Upper lobe of left lung (tissue), 6 donors: ENCODE data around the gene USP10. TPM values are rescaled to one million over a fixed set of nuclear protein-coding genes. Genes with fewer than 3 reads are reported as not detected.

Experiments
- ATAC-seq, 2 donors: fragments of 200-7000 bp; cut with Tn5 transposase; one replicate each; pipeline ENCODE4 v1.9.1; 2022; ENCODE audit warnings: mild to moderate bottlenecking in 2 of 2, moderate library complexity in 2 of 2; ENCODE audit not compliant: low FRiP score in 2 of 2
- DNase-seq, 2 donors: peaks; one replicate each; pipeline ENCODE4 v3.0.0-alpha.2; 2019 to 2020
- H3K27ac ChIP-seq, 4 donors: fragments of 200-600 bp; sonication (generic); one replicate each; pipeline ENCODE4 v1.5.1; 2016 to 2019
- H3K27me3 ChIP-seq, 4 donors: fragments of 200-600 bp; sonication (generic); one replicate each; pipeline ENCODE4 v1.5.1; 2017 to 2019
- H3K36me3 ChIP-seq, 4 donors: fragments of 200-600 bp; sonication (generic); one replicate each; pipeline ENCODE4 v1.5.1; 2016 to 2019
- H3K4me1 ChIP-seq, 4 donors: fragments of 200-600 bp; sonication (generic); one replicate each; pipeline ENCODE4 v1.5.1; 2018 to 2019
- H3K4me3 ChIP-seq, 4 donors: fragments of 200-600 bp; sonication (generic); one replicate each; pipeline ENCODE4 v1.5.1; 2017 to 2019; ENCODE audit warnings: mild to moderate bottlenecking in 2 of 4, moderate library complexity in 1 of 4
- H3K9me3 ChIP-seq, 4 donors: fragments of 200-600 bp; sonication (generic); one replicate each; pipeline ENCODE4 v1.5.1; 2018 to 2019
- CTCF ChIP-seq, 6 experiments: fragments of 450-650 bp in 4 of 6; fragments of 200-600 bp in 2 of 6; sonication (generic) in 2 of 6; IDR thresholded peaks; one replicate each; pipeline ENCODE4 v1.5.1; 2016 to 2019; ENCODE audit warnings: antibody characterized with exemption in 6 of 6
- EP300 ChIP-seq, 4 donors: sonication (generic); formaldehyde crosslinking; IDR thresholded peaks; one replicate each; pipeline ENCODE4 v1.5.1; 2017; ENCODE audit warnings: antibody characterized with exemption in 4 of 4, control low read depth in 2 of 4
- POLR2A ChIP-seq, 4 donors: fragments of 450-650 bp; IDR thresholded peaks; one replicate each; pipeline ENCODE4 v1.5.1; 2016 to 2017; ENCODE audit warnings: antibody characterized with exemption in 4 of 4, mild to moderate bottlenecking in 2 of 4
- POLR2AphosphoS5 ChIP-seq, 2 donors: sonication (generic); formaldehyde crosslinking; IDR thresholded peaks; one replicate each; pipeline ENCODE4 v1.5.1; 2017; ENCODE audit warnings: antibody characterized with exemption in 2 of 2
- WGBS, 2 donors: methylation state at CpG; one replicate each; pipeline ENCODE4 v1.1.5; 2017 to 2018; 5-methylcytosine and 5-hydroxymethylcytosine counted together
- total RNA-seq, 6 donors: library from RNA; depleted of rRNA in 4 of 6; stranded (reverse); fragments of >200 nt in 4 of 6; gene quantifications; one replicate each; pipeline versions ENCODE4 v1.1.0 to v1.2.1, GENCODE V29; 2016 to 2021
- donor health status: DM: no; HTN: no; CAD: no; lungs with moderate emphysema.
- donor health status: DM: no; HTN: yes; CAD: no; lungs with severe emphysema.

Gene USP10
- total RNA-seq, 6 donors from 2014 or later: 40.9 to 64.7 (median 51.5) TPM

- H3K4me3 ChIP-seq: no peak overlapping the region
- H3K27me3 ChIP-seq: no peaks in the 10 kb centered on the region
- no peaks in the 10 kb centered on the region for H3K9me3 ChIP-seq
- H3K27ac ChIP-seq: no peak overlapping the region
- H3K4me1 ChIP-seq: peaks cover 13 to 41% (median 23%) of the 10 kb centered on the region in 4 donors
- ATAC-seq (no peak), DNase-seq (no peak)
- WGBS, 2 donors: 74 to 75% methylated on average over 3 of the region's 3 CpGs
- H3K36me3 ChIP-seq: no peaks in the 10 kb centered on the region
- TF ChIP-seq CTCF (IDR thresholded peaks at IDR 0.05) (no peak), EP300 (IDR thresholded peaks at IDR 0.05) (no peak), POLR2A (IDR thresholded peaks at IDR 0.05) (no peak), POLR2AphosphoS5 (IDR thresholded peaks at IDR 0.05) (no peak)
Measured at GRCh38 chr16:84715424-84715823, 15.6 kb downstream of the USP10 start.

DNA sequence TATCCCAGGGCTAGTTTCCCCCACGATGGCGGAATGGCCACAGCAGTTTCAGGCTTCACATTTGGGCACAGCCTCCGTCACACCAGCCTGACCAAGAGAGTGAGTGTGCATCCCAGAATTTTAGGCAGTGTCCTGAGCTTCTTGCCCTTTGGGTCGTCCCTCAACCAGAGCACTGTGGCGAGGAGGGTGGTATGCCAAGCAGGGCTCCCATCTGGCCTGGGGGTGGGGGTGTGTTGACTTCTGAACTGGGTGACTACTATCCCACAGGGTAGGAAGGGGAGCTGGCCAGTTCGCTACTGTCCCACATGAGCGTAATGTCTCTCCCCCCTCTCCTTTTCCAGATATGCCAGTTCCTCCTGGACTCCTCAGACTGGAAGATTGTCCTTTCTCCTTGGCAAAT is 16.1 kb downstream of the USP10 start:
- 95% methylated on average over 7 of the region's 7 CpGs for WGBS, 2 donors

DNA sequence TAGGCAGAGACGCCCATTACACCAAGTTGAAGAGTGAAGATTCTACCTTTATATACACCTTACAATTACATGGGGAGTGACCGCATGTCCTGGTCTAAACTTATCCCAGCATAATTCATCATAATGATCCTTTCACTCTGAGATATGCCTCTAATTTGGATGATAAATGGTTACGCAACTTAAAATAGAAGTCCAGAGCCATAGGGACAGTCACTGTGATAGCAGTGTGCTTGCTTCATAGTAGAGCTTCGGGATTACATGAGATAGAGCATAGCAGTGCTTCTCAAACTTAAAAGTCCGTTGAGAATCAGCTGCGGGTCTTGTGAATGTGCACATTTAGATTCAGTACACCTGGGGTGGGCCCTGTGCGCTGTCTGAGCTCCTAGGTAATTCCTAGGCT is 16.9 kb downstream of the USP10 start:
- H3K27me3 ChIP-seq: no peaks in the 10 kb centered on the region
- ATAC-seq (no peak), DNase-seq (no peak)
- peaks cover 13 to 41% (median 23%) of the 10 kb centered on the region in 4 donors for H3K4me1 ChIP-seq
- no peak overlapping the region for H3K4me3 ChIP-seq
- WGBS, 2 donors: 80 to 81% methylated on average over 7 of the region's 7 CpGs
- TF ChIP-seq EP300 (IDR thresholded peaks at IDR 0.05) (no peak), POLR2AphosphoS5 (IDR thresholded peaks at IDR 0.05) (no peak), POLR2A (IDR thresholded peaks at IDR 0.05) (no peak), CTCF (IDR thresholded peaks at IDR 0.05) (no peak)
- H3K9me3 ChIP-seq: no peaks in the 10 kb centered on the region
- peaks cover 0 to 1% (median 0%) of the 10 kb centered on the region in 4 donors for H3K36me3 ChIP-seq
- H3K27ac ChIP-seq: no peak overlapping the region

More for the DNA sequence above, 16.1 kb downstream of the USP10 start:
- no peak for ATAC-seq
- H3K36me3 ChIP-seq: no peaks in the 10 kb centered on the region
- no peak overlapping the region for H3K27ac ChIP-seq
- TF ChIP-seq CTCF (IDR thresholded peaks at IDR 0.05) (no peak), EP300 (IDR thresholded peaks at IDR 0.05) (no peak), POLR2AphosphoS5 (IDR thresholded peaks at IDR 0.05) (no peak)
- no peaks in the 10 kb centered on the region for H3K27me3 ChIP-seq
- H3K4me1 ChIP-seq: peaks cover 13 to 41% (median 23%) of the 10 kb centered on the region in 4 donors
- no peaks in the 10 kb centered on the region for H3K9me3 ChIP-seq
- DNase-seq: no peak
- no peak overlapping the region for H3K4me3 ChIP-seq

GRCh38 chr16:84717484-84717883 is 17.7 kb downstream of the USP10 start:
- H3K9me3 ChIP-seq: no peaks in the 10 kb centered on the region
- no peak for TF ChIP-seq POLR2A (IDR thresholded peaks at IDR 0.05)
- TF ChIP-seq EP300 (IDR thresholded peaks at IDR 0.05): no peak
- TF ChIP-seq POLR2AphosphoS5 (IDR thresholded peaks at IDR 0.05): no peak
- TF ChIP-seq CTCF (IDR thresholded peaks at IDR 0.05): no peak
- no peaks in the 10 kb centered on the region for H3K27me3 ChIP-seq
- no peak for DNase-seq
- H3K4me1 ChIP-seq: peaks cover 13 to 38% (median 23%) of the 10 kb centered on the region in 4 donors
- no peak overlapping the region for H3K27ac ChIP-seq
- H3K36me3 ChIP-seq: peaks cover 0 to 7% (median 0%) of the 10 kb centered on the region in 4 donors
- 93 to 97% methylated on average over 2 of the region's 2 CpGs for WGBS, 2 donors
- no peak overlapping the region for H3K4me3 ChIP-seq
- no peak for ATAC-seq

- Histone ChIP-seq H3K36me3 (peaks cover 0 to 7% (median 0%) of the 10 kb centered on the region in 4 donors), H3K9me3 (no peaks in the 10 kb centered on the region), H3K27me3 (no peaks in the 10 kb centered on the region), H3K4me3 (no peak overlapping the region), H3K27ac (no peak overlapping the region), H3K4me1 (peaks cover 15 to 48% (median 29%) of the 10 kb centered on the region in 4 donors)
- DNase-seq (no peak), ATAC-seq (no peak)
- 52 to 75% methylated on average over 8 of the region's 8 CpGs for WGBS, 2 donors
- TF ChIP-seq POLR2AphosphoS5 (IDR thresholded peaks at IDR 0.05) (no peak), CTCF (IDR thresholded peaks at IDR 0.05) (no peak), EP300 (IDR thresholded peaks at IDR 0.05) (no peak), POLR2A (IDR thresholded peaks at IDR 0.05) (no peak)
Measured at GRCh38 chr16:84720177-84720579, 20.4 kb downstream of the USP10 start.
